Peyer's patch (tissue), 4 donors: ENCODE results near the gene SEMA5A.

Source experiments
- CTCF ChIP-seq, 6 experiments: fragments of 450-650 bp in 4 of 6; fragments of 200-600 bp in 2 of 6; sonication (generic) in 1 of 6; IDR thresholded peaks; one replicate each; pipeline ENCODE4 v1.5.1; 2017 to 2019; ENCODE audit warnings: antibody characterized with exemption in 6 of 6, mild to moderate bottlenecking in 3 of 6, moderate library complexity in 1 of 6
- POLR2A ChIP-seq, 2 donors: fragments of 450-650 bp; IDR thresholded peaks; one replicate each; pipeline ENCODE4 v1.5.1; 2017; ENCODE audit warnings: antibody characterized with exemption in 2 of 2, mild to moderate bottlenecking in 2 of 2, moderate library complexity in 2 of 2

- TF ChIP-seq CTCF (IDR thresholded peaks at IDR 0.05) (no peak), POLR2A (IDR thresholded peaks at IDR 0.05) (no peak)
Observed at GRCh38 chr5:9587135-9587534, 41.3 kb upstream of the SEMA5A start.
